ENCODE data around the gene CTXND1.

The CTXND1 gene

DNA sequence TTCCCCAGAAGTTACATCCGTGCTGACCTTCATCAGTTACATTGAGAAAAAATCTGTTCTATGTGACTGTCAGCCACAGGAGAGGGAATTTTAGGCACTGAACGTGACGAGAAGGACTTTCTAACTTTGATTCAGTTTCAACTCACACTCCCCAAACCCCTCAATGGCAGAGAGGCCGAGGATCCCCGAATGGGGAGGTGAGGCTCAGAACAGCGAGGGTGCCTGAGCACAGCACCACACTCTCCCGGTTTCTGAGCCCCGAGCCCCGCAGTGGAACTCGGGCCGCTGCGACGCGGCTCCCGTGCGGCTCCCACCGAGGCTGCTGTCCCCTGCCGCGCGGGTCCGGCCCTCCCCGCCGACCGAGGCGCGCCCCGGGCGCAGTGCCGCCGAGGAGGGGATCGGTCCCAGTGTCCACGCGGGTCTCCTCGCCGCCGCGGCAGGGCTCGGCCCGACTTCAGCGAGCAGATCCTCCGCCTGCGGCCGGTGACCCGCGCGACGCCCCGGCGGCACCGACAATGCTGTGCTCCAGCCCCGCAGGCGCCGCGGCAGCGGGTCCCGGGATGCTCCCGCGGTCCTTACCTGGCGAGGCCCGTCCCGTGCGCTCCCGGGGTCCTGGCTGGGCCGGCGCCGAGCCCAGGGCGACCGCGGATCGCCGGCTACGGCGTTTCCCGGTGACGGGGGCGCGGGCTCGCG lies 439 bp downstream of the CTXND1 start:
- DNase-seq (ENCODE audit: low read depth) = no peak

DNA sequence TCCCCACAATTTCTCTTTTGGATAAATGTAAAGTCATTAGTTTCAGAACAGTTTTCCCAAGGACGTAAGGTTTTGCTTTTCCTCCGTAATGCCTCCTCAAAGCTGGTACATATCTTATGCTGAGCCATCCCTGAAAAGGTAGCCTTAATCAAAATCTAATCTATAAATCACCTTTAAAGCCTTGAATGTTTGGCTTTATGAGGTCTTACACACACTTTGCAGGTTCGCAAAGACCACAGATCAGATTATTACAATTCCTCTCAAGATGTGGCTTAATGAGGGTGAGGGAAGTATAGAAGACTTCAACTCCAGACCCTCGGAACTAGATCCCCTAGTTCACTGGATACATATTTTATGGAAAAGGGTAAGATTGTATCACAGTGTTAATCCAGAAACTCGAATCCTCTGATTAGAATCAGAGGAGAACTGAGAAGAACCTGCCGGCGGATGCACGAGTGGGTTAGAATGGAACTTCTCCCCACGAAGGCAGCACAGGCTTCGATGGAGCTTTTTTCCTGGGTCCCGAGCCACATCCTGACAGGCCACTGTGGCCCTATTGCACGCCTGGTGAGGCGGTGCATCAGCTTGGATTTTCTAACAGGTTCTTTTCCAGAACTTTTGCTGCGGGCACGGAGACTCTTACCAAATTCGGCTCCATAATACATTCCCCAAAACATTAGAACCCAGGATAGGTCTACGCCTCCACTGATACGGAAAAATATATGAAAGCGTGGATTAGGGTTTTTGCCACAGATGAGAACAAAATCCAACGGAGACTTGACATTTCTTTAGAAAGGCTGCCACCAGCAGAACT lies 1.2 kb downstream of the CTXND1 start:
- DNase-seq (ENCODE audit: low read depth) = no peak

DNA sequence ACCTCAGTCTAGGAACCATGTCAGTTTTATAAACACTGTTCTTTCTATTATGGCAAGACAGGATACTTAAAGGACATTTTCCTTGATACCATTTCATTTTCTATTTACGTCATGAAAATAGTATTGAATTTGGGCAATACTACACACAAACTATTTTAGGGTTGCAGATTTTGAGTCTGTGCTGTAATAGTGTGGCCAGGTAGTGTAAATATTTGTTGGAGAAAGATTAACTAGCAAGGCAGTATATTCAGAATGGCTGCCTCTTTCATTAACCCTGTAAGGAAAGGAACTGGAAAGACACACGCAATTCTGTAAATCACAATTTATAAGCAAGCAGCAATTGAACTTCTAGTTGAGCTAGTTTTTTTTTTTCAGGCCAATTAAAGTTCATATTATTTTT lies 2.0 kb downstream of the CTXND1 start:
- DNase-seq (ENCODE audit: low read depth) = no peak

DNA sequence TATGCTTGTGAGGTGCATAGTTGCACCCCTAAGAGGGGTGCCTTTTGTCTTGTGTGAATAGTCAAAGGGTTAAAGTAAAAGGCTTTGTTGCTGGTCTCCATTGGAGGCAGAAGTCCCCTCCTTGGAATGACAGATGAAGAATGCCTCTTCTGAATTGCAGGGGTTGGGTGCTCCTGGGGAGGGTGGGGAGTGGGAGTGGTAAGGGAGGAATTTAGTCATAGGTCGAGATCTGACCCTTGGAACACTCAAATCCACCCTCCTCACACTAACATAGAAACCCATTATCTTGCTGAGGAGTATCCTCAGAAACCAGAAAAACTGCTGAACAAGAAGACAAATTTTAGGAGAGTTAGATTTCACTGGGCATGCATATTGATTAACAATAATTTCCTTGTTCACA lies 4.7 kb downstream of the CTXND1 start:
- no peak for DNase-seq (ENCODE audit: low read depth)

DNA sequence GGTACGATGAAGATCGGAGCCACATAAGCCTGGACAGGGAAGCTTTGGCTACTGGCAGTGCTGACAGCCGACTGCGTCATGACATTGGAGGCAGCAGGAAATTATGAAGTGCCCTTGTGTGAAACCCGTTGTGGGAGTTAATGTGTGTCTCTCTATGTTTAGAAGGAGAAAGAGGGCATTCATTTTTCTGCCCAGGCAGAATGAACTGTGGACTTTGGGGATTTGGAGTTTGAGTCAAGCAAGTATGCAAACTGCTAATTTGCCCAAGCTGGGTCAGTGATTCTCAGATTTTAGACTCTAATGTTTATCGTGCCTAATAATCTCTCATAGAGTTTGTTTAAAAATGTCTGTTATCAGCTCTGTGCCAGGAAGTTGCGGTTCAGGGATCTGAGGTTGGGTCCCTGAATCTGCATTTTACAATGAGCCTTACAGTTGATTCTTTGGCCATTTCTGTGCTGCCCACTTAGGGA lies 5.6 kb downstream of the CTXND1 start:
- DNase-seq (ENCODE audit: low read depth) = no peak

DNA sequence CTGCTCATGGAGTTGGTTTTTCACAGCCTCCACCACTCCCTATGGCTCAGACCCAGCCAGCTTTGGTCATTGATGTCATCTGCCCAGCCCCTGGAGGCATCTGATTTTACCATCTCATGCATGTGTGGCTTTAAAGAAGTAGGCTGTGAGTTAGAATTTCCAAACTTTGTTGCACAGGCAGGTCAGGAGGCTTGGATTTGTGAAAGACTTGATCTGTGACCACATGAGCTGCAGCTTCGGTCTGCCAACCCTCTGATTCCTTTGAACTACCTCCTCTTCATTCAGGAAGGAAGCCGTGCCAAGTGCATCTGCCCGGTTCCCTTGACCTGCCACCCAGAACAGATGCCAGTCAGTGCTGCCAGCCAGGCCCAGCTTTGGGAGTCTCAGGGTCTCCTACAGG lies 9.2 kb downstream of the CTXND1 start:
- no peak for DNase-seq (ENCODE audit: low read depth)

DNA sequence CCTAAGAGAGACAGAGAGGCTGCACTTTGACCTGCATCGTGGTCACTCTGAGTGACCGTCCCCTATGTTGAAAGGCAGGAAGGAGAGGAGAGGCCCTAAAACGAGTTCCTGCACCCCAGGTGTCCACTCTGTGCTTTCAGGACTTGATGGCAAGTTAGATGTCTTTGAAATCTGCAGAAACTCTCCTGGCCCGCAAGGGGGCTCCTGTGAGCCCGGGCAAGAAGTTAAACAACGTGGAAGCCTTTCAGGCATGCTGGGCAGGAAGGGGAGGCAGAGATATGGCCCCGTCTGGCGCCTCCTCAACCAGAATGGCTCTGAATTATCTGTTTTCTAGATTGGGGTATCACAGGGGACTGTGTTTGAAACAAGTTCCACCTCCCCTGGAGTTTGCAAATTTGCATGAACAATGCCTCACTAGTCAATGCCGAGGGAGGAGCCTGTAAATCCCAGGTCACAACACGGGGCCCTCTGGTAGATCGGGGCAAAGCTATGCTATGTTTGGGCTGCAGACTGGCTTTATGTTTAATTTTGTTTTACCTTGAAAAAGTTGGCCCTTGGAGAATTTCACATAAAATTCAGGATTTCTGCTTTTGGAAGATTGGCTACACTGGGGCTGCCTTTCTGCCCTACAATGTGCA lies 9.8 kb downstream of the CTXND1 start:
- no peak for DNase-seq (ENCODE audit: low read depth)

DNA sequence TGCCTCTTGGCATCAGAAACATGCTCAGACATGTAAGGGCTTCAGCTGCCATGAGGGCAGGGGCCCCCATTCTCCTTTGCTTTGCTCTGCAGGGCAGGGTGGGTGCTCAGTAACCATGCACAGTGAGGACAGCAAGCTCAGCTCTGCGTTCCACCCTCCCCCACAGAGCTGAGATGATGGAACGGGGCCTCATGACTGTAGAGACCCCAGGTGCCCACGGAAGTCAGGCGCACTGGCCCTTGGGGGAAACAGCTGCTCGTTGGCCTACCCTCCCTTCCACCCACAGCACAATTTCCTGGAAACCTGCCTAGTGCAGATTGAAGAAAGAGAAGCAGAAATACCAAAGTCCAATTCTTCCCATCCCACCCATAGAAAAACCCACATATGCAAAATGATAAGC lies 10.5 kb downstream of the CTXND1 start:
- DNase-seq (ENCODE audit: low read depth) = no peak

DNA sequence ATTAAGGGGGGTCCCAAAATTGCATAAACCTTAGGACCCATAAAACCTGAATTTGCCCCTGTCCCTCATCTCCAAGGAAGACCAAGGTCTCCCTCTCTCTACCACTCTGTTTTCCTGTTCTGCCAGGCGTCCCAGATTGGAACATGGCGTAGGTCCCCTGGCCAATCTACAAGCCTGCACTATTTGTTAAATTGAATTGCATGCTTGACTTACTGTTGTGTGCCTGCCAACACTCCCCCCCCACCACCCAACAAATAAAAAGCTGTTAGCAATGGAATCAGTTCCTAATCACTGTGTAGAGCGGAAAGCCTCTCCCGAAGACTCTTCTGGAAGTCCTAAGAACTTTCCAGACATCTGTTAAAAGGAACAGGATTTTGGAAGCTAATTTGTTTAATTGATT lies 11.7 kb downstream of the CTXND1 start:
- DNase-seq (ENCODE audit: low read depth) = no peak

DNA sequence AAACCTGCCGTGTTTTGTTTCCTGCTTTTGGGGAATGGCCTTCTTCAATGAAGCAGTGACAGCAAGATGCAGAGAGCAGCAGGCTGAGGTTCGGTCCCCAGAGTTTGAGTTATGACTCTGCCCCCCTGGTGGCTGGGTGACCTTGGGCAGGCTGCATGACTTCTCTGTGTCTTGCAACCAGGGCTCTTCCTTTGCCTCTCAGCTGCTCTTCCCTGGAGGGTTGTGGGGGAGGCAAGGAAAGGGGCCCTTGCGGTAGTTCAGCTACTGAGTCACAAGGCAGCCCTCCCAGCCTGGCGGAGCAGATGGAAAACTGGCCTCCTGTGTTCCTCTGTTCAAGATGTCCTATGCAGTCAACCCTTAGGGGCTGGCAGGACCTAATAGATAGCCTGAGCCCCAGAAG lies 17.1 kb downstream of the CTXND1 start:
- DNase-seq (ENCODE audit: low read depth) = no peak

DNA sequence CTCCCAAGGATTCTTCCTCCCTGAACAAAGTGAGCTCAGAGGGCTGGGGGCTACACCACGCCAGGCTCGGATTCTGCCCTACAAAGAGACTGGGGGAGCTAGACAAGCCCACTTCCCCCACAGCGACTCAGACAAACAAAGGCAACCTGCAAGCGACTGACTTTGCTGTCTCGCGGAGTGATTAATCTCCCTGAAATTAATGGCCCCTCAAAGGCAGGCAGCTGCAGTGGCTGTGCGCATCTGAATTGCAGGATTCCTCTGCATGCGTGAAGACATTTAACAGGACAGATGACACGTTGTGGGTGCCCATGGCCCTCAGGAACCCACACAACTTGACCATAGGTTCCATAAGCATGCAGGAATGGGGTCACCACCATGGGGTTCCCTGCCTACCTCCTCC lies 18.4 kb downstream of the CTXND1 start:
- no peak for DNase-seq (ENCODE audit: low read depth)

DNA sequence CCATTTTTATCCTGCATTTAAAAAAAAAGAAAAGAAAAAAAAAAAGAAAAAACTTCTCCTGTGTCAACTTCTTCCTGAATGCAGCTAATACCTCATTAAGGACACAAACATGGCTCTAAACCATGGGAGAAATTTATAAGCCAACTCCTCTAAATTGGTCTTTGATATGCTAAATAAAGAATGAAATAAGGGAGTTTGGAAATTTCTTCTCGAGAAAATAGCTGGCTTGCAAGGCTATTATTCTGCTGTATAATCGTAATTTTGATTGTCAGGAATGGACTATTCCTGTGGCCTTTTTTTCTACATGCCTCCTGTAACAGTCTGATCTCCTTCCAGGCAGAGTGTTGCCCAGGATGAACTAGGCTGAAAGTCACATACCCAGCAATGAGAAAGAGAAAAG lies 20.6 kb downstream of the CTXND1 start:
- DNase-seq (ENCODE audit: low read depth) = no peak

DNA sequence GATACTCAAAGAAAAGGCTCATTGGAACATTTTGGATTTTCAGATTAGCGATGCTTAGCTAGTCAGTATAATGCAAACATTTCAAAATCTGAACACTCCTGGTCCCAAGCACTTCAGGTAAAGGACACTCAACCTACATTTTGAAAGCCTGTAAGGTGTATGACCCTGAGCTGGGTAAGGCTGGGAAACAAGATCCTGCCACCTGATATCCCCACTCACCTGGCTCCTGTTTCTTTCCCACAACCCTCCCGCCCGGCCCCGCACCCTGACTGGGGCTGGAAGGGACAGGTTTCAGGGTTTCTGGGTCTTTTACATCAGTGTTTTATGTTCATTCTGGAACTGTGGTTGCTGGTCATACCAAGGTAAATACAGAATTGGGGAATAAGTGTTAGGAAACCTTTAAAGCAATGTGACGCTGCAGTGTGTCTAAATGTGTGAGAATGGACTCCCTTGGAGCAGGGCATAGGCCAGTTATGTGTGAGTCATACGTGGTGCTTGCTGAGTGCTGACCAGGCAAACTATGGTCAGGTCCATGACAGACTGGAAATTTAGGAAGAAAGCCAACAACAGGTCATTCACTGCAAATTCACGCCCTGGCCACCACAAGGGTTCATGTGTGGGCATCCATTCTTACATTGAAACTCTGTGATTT lies 22.9 kb downstream of the CTXND1 start:
- DNase-seq (ENCODE audit: low read depth) = peak; percentile 13

DNA sequence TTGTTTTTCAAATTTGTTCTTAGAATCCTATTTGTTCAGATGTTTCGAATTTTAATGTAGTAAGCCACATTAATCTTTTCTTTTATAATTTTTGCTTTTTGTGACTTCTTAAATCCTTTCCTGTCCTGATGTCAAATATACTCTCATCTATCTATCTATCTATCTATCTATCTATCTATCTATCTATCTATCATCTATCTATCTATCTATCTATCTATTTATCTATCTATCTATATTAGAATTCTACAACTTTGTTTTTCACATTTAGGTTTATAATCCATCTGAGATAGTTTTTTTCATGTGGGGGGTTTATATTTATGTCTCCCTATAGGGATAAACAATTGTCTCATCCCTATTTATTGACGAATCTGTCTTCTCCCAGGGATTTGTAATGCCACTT lies 32.1 kb downstream of the CTXND1 start:
- no peak for DNase-seq (ENCODE audit: low read depth)

DNA sequence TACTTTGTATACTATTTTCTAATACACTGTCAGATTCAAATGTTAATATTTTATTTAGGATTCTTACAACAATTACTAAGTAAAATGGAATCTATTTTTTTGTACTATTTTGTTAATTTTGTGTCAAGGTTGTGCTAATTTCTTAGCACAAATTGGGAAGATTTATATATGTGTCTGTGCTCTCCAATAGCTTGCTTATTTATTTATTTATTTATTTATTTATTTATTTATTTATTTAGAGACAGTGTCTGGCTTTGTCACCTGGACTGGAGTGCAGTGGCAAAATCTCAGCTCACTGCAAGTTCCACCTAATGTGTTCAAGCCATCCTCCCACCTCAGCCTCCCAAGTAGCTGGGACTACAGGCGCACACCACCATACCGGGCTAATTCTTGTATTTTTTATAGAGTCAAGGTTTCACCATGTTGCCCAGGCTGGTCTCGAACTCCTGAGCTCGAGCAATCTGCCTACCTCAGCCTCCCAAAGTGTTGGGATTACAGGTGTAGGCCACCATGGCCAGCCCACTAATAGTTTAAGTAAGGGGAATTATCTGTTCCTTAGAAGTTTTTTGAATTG lies 34.6 kb downstream of the CTXND1 start:
- no peak for DNase-seq (ENCODE audit: low read depth)

DNA sequence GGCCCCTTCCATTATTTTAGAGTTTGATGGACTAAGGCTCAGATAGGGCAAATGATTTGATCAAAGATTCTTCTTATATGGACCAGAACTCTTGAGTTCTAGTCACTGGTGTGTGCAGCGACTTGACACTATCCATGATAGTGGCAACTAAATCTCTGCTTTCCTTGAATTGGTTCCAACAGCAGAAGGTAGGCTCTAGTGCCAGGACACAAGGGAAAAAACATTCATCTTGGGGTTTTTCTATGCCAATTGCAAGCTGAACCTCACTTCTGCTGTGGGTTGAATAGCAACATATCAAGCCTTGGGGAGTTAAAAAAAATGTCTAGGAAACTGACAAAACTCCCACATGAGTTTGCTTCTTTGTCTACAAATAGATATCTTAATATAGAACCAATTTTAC lies 35.1 kb downstream of the CTXND1 start:
- DNase-seq (ENCODE audit: low read depth) = no peak

DNA sequence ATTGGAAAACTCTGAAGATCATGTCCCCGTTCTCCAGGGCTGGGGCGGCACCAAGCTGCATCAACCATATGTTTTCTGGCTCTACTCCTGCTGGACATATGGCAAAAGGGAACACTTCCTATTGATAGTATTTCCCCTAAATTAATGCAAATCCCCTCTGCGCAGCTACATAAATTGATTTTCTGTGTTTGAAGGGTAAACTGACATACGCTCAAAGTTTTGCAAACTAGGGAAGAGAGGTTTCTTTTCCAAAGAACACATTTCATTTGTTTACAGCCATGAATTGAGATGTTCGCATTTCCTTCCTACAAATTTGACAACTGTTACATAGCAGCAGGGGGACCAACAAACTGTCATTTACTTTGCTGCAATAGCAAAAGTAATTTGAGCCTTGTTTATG lies 35.9 kb downstream of the CTXND1 start:
- DNase-seq (ENCODE audit: low read depth) = no peak

DNA sequence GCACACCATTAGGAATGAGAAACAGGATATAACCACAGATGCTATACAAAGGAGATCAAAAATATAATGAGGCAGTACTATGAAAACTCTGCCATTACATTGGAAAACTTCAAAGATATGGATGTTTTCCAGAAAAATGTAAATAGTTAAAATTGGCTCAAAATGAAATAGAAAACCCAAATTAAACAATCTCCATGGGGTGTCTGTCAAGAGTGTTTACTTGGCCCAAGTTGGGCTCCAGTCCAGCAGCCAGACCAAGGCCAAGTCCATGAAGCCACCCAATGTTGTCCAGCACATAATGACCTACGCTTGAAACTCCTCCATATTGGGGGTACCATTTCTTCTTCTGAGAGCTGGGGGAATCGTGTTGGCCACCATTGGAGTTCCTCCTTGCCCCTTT lies 37.1 kb downstream of the CTXND1 start:
- DNase-seq (ENCODE audit: low read depth) = no peak

DNA sequence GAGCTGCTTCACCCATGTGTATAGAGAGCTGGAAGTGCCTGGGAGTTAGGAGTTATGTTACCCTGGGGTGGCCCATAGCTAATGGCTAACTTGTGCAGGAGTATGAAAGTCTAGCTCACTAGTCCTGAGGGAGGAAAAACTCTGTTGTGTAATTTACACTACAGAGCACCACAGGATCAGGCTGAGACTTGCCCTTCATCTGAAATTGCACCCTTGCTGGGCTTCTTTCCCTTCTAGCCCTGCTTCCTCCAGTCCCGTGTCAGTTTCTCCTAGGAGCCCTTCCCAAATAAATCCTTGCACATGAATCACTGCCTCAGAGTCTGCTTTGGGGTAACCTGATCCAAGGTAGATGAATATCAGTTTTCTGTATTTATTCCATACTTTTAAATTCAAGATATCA lies 40.0 kb downstream of the CTXND1 start:
- DNase-seq (ENCODE audit: low read depth) = no peak

DNA sequence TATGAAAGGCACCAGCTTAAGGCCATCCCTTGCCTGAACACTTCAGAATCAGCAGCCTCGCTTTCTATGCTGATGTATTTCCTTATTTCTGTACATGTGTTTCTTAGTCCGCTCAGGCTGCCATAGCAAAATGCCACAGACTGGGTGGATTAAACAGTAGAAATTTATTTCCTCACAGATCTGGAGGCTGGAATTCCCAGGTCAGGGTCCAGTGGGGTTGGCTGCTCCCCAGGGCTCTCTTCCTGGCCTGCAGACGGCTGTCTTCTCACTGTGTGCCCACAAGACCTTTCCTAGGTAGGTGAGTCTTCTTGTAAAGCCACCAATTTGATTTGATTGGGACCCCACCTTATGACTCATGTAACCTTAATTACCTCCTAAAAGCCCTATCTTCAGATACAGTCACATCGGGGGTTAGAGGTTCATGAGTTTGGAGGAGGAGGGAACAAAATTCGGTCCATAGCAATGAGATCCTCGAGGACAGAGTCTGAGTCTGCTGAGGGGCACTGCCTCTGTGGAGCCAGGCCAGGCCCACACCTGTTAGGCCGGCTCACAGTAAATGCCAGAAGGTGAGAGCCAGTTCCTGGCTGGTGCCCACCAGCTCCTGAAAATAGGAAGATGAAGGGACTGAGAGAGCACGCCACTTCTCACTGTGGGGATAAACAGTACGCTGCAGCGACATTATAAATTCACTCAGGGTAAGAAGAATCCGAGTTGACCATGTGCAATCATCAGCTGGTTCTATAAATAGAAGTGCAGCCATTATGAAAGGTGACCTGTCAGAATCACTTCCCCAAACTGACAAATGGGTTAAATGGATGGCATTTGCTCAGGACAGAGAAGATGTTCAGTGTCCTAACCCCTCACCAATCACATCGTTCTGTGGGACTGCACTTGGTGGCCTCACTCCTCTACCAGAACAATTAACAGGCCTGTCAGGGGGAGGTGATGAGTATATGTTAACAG lies 41.1 kb downstream of the CTXND1 start:
- DNase-seq (ENCODE audit: low read depth) = no peak

Measured in stromal cell of bone marrow (primary cell).